ENCODE results near the gene WDFY2. TPM values are rescaled to one million over a fixed set of nuclear protein-coding genes. Genes with fewer than 3 reads are reported as not detected.

WDFY2 gene
- total RNA-seq, 1 donor from 2014 or later: 43.0 TPM

DNA sequence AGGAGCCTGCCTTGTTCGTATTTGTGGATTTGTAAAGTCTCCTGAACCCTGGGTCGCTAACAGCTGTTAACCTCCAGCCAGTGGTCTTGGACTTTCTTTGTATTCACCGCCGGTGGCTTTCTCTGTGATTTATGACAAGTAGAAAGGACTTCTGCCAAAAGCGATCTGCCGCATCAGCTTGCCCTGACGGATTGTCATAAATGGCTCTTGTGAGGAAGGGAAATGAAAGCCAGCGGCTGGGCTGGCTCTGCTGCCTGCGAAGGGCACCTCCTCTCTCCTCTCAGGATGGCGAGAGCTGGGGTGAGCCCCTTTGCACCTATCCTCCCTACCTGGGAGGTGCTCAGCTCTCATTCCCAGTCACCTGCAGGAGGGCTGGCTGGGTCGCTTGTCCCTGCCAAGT, 194.1 kb downstream of the WDFY2 start:
- TF ChIP-seq, protein P1, sequence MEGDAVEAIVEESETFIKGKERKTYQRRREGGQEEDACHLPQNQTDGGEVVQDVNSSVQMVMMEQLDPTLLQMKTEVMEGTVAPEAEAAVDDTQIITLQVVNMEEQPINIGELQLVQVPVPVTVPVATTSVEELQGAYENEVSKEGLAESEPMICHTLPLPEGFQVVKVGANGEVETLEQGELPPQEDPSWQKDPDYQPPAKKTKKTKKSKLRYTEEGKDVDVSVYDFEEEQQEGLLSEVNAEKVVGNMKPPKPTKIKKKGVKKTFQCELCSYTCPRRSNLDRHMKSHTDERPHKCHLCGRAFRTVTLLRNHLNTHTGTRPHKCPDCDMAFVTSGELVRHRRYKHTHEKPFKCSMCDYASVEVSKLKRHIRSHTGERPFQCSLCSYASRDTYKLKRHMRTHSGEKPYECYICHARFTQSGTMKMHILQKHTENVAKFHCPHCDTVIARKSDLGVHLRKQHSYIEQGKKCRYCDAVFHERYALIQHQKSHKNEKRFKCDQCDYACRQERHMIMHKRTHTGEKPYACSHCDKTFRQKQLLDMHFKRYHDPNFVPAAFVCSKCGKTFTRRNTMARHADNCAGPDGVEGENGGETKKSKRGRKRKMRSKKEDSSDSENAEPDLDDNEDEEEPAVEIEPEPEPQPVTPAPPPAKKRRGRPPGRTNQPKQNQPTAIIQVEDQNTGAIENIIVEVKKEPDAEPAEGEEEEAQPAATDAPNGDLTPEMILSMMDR (IDR thresholded peaks at IDR 0.05; ENCODE audit: partially characterized antibody, unreplicated experiment): no peak
- Mint-ChIP-seq H3K4me1 (ENCODE audit: low read depth, unreplicated experiment) (peaks cover 23% of the 10 kb centered on the region), H3K9me3 (ENCODE audit: unreplicated experiment) (peaks cover 3% of the 10 kb centered on the region), H3K4me3 (ENCODE audit: unreplicated experiment) (no peak overlapping the region), H3K27ac (ENCODE audit: unreplicated experiment) (no peak overlapping the region), H3K27me3 (ENCODE audit: unreplicated experiment) (peaks cover 7% of the 10 kb centered on the region), H3K36me3 (ENCODE audit: unreplicated experiment) (no peaks in the 10 kb centered on the region)
- no peak for DNase-seq

DNA sequence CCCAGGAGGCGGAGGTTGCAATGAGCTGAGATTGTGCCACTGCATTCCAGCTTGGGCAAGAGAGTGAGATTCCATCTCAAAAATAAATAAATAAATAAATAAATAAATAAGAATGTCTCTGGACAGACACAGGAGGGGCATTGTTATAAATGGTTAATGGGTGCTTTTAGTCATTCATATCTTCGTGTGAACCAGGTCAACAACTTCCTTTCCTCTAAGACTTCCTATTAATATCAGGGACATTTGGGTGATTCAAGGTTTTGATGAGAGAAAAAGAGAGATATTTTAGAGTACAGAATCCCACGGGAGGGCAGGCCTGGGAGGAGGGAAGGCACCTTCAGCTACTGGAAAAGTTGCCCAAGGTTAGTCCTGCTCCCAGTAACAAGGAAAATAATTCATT, 195.8 kb downstream of the WDFY2 start:
- TF ChIP-seq, protein P1 (IDR thresholded peaks at IDR 0.05; ENCODE audit: partially characterized antibody, unreplicated experiment): no peak
- no peak overlapping the region for H3K4me3 Mint-ChIP-seq (ENCODE audit: unreplicated experiment)
- no peaks in the 10 kb centered on the region for H3K36me3 Mint-ChIP-seq (ENCODE audit: unreplicated experiment)
- peaks cover 3% of the 10 kb centered on the region for H3K9me3 Mint-ChIP-seq (ENCODE audit: unreplicated experiment)
- H3K27me3 Mint-ChIP-seq (ENCODE audit: unreplicated experiment): peaks cover 9% of the 10 kb centered on the region
- H3K4me1 Mint-ChIP-seq (ENCODE audit: low read depth, unreplicated experiment): peaks cover 32% of the 10 kb centered on the region
- DNase-seq: no peak
- no peak overlapping the region for H3K27ac Mint-ChIP-seq (ENCODE audit: unreplicated experiment)

DNA sequence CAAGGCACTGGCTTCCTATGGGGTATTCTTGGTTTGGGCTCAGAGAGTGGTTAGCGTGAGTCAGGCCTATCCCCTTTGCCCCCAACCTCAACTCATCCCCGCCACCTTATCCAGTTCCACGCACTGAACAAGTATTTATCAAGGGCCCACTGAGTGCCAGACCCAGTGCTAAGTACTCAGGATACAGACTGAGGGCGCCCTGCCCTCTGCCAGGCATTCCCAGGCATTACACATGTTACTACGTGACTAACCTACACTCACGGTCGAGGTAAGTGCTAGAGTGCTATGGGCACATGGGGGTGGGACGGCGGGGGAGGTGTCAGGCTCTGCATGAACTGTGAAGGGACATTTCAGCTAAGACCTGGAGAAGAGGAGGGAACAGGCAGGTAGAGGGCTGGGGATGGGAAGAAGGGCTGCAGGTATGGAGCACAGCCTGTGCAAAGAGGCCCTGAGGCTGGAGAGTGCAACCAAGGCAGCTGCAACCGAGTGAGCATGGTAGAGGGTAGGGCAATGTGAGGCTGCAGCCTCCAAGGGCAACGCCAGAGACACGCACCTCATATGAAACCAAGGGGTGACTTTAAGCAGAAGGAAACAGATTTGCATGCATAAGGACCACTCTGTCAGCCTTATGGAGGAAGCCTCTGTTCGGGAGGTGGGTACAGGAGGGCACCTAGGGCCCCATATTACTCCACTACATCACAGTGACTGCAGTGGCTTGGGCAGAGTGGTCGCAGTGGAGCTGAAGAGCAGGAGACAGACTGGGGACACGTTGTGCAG, 197.2 kb downstream of the WDFY2 start:
- no peak overlapping the region for H3K4me3 Mint-ChIP-seq (ENCODE audit: unreplicated experiment)
- H3K27ac Mint-ChIP-seq (ENCODE audit: unreplicated experiment): no peak overlapping the region
- H3K36me3 Mint-ChIP-seq (ENCODE audit: unreplicated experiment): no peaks in the 10 kb centered on the region
- no peak for DNase-seq
- TF ChIP-seq, protein P1 (IDR thresholded peaks at IDR 0.05; ENCODE audit: partially characterized antibody, unreplicated experiment): no peak
- H3K27me3 Mint-ChIP-seq (ENCODE audit: unreplicated experiment): peaks cover 18% of the 10 kb centered on the region
- H3K4me1 Mint-ChIP-seq (ENCODE audit: low read depth, unreplicated experiment): peaks cover 43% of the 10 kb centered on the region
- H3K9me3 Mint-ChIP-seq (ENCODE audit: unreplicated experiment): peaks cover 8% of the 10 kb centered on the region

DNA sequence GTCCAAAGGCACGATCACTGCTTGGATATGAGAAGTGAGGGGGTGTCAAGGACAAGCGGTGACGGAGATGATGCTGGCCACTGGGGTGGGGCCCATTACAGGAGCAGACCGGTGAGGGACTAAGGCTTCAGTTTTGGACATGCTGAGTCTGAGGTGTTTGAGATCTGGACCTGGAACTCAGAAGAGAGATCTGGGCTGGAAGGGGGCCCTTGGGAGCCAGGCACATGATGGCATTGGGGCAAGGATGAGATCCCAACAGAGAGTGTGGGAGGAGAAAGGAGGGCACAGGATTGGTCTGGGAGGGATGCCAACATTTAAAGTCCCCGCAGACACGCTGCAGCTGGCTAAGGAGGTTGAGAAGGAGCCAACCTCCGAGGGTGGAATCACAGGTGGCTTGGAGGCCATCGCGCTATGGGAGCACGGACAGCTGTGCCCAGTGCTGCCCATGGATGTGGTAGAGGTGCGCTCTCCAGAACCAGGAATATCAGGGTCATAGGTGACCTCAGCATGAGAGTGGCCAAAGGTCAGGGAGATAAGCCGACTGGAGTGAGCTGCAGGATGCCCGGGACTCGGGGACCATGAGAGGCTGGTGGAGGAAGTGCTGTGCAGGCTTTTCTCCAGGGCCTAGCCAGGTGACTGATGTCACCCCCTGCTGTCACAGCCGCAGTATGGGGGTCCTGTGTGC, 197.9 kb downstream of the WDFY2 start:
- Mint-ChIP-seq H3K36me3 (ENCODE audit: unreplicated experiment) (no peaks in the 10 kb centered on the region), H3K9me3 (ENCODE audit: unreplicated experiment) (peaks cover 8% of the 10 kb centered on the region), H3K4me3 (ENCODE audit: unreplicated experiment) (peak overlapping the region; percentile 47), H3K27ac (ENCODE audit: unreplicated experiment) (no peak overlapping the region), H3K27me3 (ENCODE audit: unreplicated experiment) (peaks cover 18% of the 10 kb centered on the region), H3K4me1 (ENCODE audit: low read depth, unreplicated experiment) (peaks cover 49% of the 10 kb centered on the region)
- TF ChIP-seq, protein P1 (IDR thresholded peaks at IDR 0.05; ENCODE audit: partially characterized antibody, unreplicated experiment): no peak
- DNase-seq: no peak

All from glutamatergic neuron (in vitro differentiated cells).